NCI-H2081 treated with DMSO at 0.1 percent for 48 hours (cell line): ENCODE data around the gene KCTD17.

Experiments
- DNase-seq: peaks from one replicate; lab custom pipeline; 2025; lab: John Stamatoyannopoulos, UW

Gene KCTD17

GRCh38 chr22:37051391-37052385, at the start of gene KCTD17:
Gene KCTD17 (plus strand): TSS chr22:37051742. CDS start chr22:37051761, 19 bp downstream.
- no peak for DNase-seq

- no peak for DNase-seq
These were observed 49.7 kb upstream of the KCTD17 start for GRCh38 chr22:37001826-37002225.

- no peak for DNase-seq
These were observed 48.9 kb upstream of the KCTD17 start for GRCh38 chr22:37002633-37003032.

GRCh38 chr22:37007651-37008050, 43.9 kb upstream of the KCTD17 start:
- no peak for DNase-seq

- DNase-seq, result no peak
These were observed 43.2 kb upstream of the KCTD17 start for GRCh38 chr22:37008365-37008764.

GRCh38 chr22:37009490-37009889, 42.1 kb upstream of the KCTD17 start:
- DNase-seq, result no peak

GRCh38 chr22:37010174-37010573, 41.4 kb upstream of the KCTD17 start:
- DNase-seq, result no peak

- DNase-seq, result no peak
These were observed 40.6 kb upstream of the KCTD17 start for GRCh38 chr22:37010976-37011375.

GRCh38 chr22:37011472-37011871, 40.1 kb upstream of the KCTD17 start:
- no peak for DNase-seq

- DNase-seq, result no peak
These were observed 39.2 kb upstream of the KCTD17 start for GRCh38 chr22:37012262-37012904.

- DNase-seq, result no peak
These were observed 38.6 kb upstream of the KCTD17 start for GRCh38 chr22:37012956-37013355.

GRCh38 chr22:37014415-37014806, 37.1 kb upstream of the KCTD17 start:
- DNase-seq, result no peak

GRCh38 chr22:37014835-37015586, 36.5 kb upstream of the KCTD17 start:
- DNase-seq, result no peak

GRCh38 chr22:37015587-37015878, 36.0 kb upstream of the KCTD17 start:
- DNase-seq, result no peak

- no peak for DNase-seq
These were observed 35.2 kb upstream of the KCTD17 start for GRCh38 chr22:37016134-37016910.

GRCh38 chr22:37017356-37017755, 34.2 kb upstream of the KCTD17 start:
- DNase-seq, result no peak

- DNase-seq, result no peak
These were observed 33.3 kb upstream of the KCTD17 start for GRCh38 chr22:37018086-37018814.

GRCh38 chr22:37018815-37019308, 32.7 kb upstream of the KCTD17 start:
- DNase-seq, result no peak

GRCh38 chr22:37019309-37020191, 32.0 kb upstream of the KCTD17 start, which contains the start of the genes MPST and TST:
Gene MPST (plus strand): TSS chr22:37019742. CDS start chr22:37019837, 95 bp downstream.
Gene TST (minus strand): TSS chr22:37019447. CDS start chr22:37018732, 715 bp downstream.
- DNase-seq, result no peak

- DNase-seq, result no peak
These were observed 31.4 kb upstream of the KCTD17 start for GRCh38 chr22:37020192-37020479.
